GM19099 (cell line): Measurements from ENCODE around the gene NSD1.

Source experiments
- POLR2A ChIP-seq: IDR thresholded peaks from 3 replicates; pipeline ENCODE4 v1.6.1; 2011; ENCODE audit warnings: low read depth; ENCODE audit not compliant: insufficient read length; ENCODE audit errors: extremely low read depth

Gene NSD1

DNA sequence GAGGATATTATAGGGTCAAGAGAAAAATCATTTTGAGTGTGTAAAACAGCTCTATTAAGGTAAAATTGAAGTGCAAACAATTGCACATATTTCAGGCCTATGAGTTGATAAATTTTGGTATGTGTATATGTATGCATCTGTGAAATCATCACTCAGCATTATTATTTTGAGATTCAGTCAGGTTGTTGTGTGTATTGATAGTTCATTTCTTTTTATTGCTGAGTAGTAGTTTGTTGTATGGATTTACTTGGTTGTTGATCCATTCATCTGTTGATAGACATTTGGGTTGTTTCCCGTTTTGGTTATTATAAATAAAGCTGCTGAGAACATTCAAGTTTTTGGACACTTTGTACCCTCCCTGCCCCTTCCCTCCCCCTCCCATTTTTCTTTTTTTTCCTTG lies 119.7 kb downstream of the NSD1 start:
- no peak for TF ChIP-seq POLR2A

DNA sequence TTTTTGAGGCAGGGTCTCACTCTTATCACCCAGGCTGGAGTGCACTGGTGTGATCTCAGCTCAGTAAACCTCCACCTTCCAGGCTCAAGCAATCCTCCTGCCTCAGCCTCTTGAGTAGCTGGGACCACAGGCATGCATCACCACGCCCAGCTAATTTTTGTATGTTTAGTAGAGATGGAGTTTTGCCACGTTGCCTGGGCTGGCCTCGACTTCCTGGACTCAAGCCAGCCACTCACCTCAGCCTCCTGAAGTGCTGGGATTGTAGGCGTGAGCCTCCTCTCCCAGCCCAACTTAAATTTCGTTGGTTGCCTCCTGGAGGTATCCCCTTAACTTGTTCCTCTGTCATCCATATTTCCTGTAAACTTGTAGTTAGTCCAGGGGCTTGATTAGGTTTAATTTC lies 122.7 kb downstream of the NSD1 start:
- TF ChIP-seq POLR2A = no peak

- no peak for TF ChIP-seq POLR2A
These were observed 127.4 kb downstream of the NSD1 start for GRCh38 chr5:177260961-177261360.

DNA sequence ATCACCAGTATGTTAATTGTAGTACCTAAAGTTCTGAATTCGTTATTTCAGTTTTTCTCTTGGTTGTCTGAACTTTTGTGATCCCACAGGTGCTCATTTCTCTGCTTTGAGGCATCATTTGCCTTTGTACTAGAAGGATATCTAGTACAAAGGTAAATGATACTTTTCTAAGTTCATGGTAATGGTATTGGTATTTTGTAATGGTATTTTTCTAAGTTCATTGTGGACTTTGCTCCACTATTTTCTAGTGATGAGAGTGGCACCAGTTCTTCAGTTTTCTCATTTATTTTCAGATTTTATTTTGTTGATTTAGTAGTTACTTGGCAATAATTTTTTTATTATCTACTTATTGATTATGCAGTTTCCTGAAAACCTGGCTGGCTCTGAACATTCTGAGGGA lies 127.9 kb downstream of the NSD1 start:
- no peak for TF ChIP-seq POLR2A

DNA sequence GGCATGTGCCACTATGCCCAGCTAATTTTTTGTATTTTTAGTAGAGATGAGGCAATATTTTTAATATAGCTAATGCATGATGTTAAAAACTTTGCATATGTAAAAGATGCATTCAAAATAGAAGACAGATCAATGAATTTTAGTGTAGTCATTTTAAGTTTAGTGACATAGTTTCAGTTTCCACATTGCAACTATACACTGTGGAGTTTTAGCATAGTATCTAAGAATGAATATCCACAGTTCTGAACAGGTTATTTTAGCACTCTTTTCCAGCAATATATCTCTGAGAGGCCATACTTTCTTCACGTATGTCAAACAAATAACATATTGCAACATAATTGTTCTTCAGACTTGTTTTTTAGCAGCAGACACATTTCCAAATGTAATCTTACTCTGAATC lies 130.6 kb downstream of the NSD1 start:
- no peak for TF ChIP-seq POLR2A

DNA sequence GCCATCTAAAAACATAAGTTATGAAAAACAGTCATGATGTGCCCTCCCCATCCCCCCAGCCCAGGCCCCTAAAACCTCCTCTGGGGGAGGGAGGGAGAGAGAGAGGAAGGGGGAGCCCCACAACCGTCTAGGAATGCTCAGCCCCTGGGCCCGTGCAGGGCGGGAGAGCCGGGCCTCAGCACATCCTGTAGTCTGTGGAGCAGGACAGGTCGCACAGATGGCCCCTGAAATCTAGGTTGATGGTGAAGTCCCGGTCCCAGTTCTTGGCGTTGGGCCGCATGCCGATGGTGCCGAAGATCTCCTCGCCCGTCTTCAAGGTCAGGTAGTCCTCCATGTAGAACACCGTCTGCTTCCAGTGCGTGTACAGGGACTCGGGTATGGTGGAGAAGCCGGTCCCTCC lies 131.8 kb downstream of the NSD1 start:
- no peak for TF ChIP-seq POLR2A

DNA sequence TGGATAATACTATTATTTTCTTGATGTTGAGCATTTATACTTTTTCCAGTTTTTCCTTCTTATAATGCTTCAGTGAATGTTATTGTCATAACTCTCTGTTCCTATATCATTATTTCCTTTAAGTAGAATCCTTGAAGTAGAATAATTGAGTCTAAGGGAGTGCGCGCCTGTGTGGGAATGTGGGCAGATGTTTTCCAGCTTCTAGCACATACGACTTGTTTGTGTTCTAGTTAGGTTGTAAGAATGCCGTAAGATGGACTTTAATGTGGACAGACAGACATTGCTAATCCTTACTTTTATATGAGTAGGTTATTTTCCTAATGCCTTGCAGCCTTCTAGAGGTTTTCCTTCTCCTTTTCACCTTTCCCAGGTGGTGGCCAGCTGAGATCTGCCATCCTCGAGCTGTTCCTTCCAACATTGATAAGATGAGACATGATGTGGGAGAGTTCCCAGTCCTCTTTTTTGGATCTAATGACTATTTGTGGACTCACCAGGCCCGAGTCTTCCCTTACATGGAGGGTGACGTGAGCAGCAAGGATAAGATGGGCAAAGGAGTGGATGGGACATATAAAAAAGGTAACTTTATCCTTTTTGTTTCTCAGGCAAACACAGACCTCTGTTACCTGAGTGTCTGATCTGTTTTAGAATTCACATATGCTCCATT lies 135.8 kb downstream of the NSD1 start:
- TF ChIP-seq POLR2A = no peak

GRCh38 chr5:177269976-177270375 lies 136.4 kb downstream of the NSD1 start:
- no peak for TF ChIP-seq POLR2A

- TF ChIP-seq POLR2A = no peak
These were observed 137.1 kb downstream of the NSD1 start for GRCh38 chr5:177270653-177271052.

DNA sequence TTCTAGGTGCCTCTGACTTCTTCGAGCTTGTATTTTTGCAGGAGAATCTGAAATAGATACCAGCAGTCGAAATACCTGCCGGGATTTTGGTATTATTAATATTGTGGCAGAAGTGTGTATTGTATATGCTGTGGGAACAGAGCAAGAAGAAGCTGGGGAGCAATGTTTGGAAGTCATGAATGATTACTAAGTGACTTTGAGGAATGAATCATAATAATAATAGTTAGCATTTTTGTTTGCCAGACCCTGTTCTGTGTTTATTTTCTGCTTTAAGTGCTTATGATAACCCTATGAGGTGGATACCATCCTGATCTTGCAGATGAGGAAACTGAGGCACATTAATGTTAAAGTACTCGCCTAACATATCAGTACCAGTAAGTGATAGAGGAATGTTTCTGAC lies 137.5 kb downstream of the NSD1 start:
- TF ChIP-seq POLR2A = no peak

- no peak for TF ChIP-seq POLR2A
These were observed 142.3 kb downstream of the NSD1 start for GRCh38 chr5:177275883-177276282.

DNA sequence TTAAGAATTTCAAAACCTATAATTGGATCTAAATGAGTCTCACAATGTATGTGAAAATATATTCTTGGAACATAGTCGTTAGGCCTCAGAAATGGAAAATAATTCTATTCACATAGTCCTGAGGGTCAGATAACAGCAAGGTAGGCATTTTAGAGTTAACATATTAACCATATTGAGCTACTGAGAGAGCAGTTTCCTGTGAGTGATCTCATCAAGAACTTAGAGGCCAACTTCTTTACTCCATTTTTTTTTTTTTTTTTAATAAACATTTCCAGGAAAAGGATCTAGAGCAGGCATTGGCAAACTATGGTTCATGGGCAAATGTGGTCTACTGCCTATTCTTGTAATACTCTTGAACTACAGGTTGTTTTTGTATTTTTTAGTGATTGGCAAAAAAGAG lies 143.3 kb downstream of the NSD1 start:
- no peak for TF ChIP-seq POLR2A

GRCh38 chr5:177288191-177288590 lies 154.6 kb downstream of the NSD1 start:
- TF ChIP-seq POLR2A = no peak

GRCh38 chr5:177290816-177291596 lies 157.4 kb downstream of the NSD1 start:
- TF ChIP-seq POLR2A = no peak

- no peak for TF ChIP-seq POLR2A
These were observed 158.2 kb downstream of the NSD1 start for GRCh38 chr5:177291735-177292134.

- no peak for TF ChIP-seq POLR2A
These were observed 160.4 kb downstream of the NSD1 start for GRCh38 chr5:177293819-177294581.
